GM18508 (cell line): Measurements from ENCODE around the gene DHRS7C.

ENCODE experiments used
- ATAC-seq: cut with Tn5 transposase; IDR thresholded peaks from one replicate; pipeline ENCODE4 v1.9.1; 2021; ENCODE audit warnings: moderate number of reproducible peaks; ENCODE audit not compliant: insufficient read depth, unreplicated experiment

Gene DHRS7C

GRCh38 chr17:9790889-9791876 lies at the start of gene DHRS7C:
Gene DHRS7C (minus strand): TSS chr17:9791592. CDS start chr17:9791284, 308 bp downstream.
- ATAC-seq: no peak

- no peak for ATAC-seq
These were observed 48.0 kb upstream of the DHRS7C start for GRCh38 chr17:9839433-9839832.

GRCh38 chr17:9837551-9838471 lies 46.4 kb upstream of the DHRS7C start:
- ATAC-seq: no peak

GRCh38 chr17:9833922-9834321 lies 42.5 kb upstream of the DHRS7C start:
- ATAC-seq: no peak

- no peak for ATAC-seq
These were observed 39.3 kb upstream of the DHRS7C start for GRCh38 chr17:9830711-9831110.

GRCh38 chr17:9829343-9829742 lies 38.0 kb upstream of the DHRS7C start:
- ATAC-seq: no peak

GRCh38 chr17:9828296-9829295 lies 37.2 kb upstream of the DHRS7C start:
- ATAC-seq: no peak

- ATAC-seq: no peak
These were observed 34.3 kb upstream of the DHRS7C start, which contains the start of gene GLP2R for GRCh38 chr17:9825641-9826150. Gene GLP2R (plus strand): TSS chr17:9825924. CDS start chr17:9826064, 140 bp downstream.

- ATAC-seq: no peak
These were observed 33.5 kb upstream of the DHRS7C start for GRCh38 chr17:9824797-9825338.

GRCh38 chr17:9824094-9824493 lies 32.7 kb upstream of the DHRS7C start:
- ATAC-seq: no peak

- ATAC-seq: no peak
These were observed 30.5 kb upstream of the DHRS7C start, which contains the start of gene GSG1L2 for GRCh38 chr17:9821921-9822320. Gene GSG1L2 (minus strand): TSS chr17:9822079. CDS start chr17:9822071, 8 bp downstream.

GRCh38 chr17:9820448-9820847 lies 29.1 kb upstream of the DHRS7C start:
- ATAC-seq: no peak

GRCh38 chr17:9818760-9819159 lies 27.4 kb upstream of the DHRS7C start:
- ATAC-seq: no peak

- no peak for ATAC-seq
These were observed 25.7 kb upstream of the DHRS7C start for GRCh38 chr17:9817086-9817485.

GRCh38 chr17:9816472-9816871 lies 25.1 kb upstream of the DHRS7C start:
- no peak for ATAC-seq

GRCh38 chr17:9814337-9814945 lies 23.0 kb upstream of the DHRS7C start:
- ATAC-seq: no peak

- ATAC-seq: no peak
These were observed 21.8 kb upstream of the DHRS7C start for GRCh38 chr17:9813166-9813565.

- no peak for ATAC-seq
These were observed 20.1 kb upstream of the DHRS7C start for GRCh38 chr17:9811537-9811936.

GRCh38 chr17:9811086-9811485 lies 19.7 kb upstream of the DHRS7C start:
- ATAC-seq: no peak
